Bronchial epithelial cell (primary cell): ENCODE measurements around the gene COX5A. TPM values are rescaled to one million over a fixed set of nuclear protein-coding genes. Genes with fewer than 3 reads are reported as not detected.
A peak's percentile ranks its signal among the peaks of the same experiment; 100 is the strongest.
"Not testable (repeated sequence)": the region's sequence is repeated elsewhere in the genome, so short reads cannot be mapped to it uniquely, and the experiment has no call there.

Experiments
- DNase-seq: peaks from one replicate; pipeline ENCODE4 v3.0.0-alpha.2; 2010; ENCODE audit warnings: low read depth
- FAIRE-seq: peaks from 2 replicates; lab custom pipeline; 2011; peaks lifted over from hg19 to GRCh38; lab: Jason Lieb, UNC
- H3K27me3 ChIP-seq: 2 replicates; pipeline ENCODE4 v1.5.1; 2011; ENCODE audit warnings: low read length; ENCODE audit not compliant: control insufficient read depth, insufficient read depth
- H3K36me3 ChIP-seq: 2 replicates; pipeline ENCODE4 v1.5.1; 2011; ENCODE audit warnings: low read length; ENCODE audit not compliant: control insufficient read depth, insufficient read depth
- H3K4me3 ChIP-seq: 2 replicates; pipeline ENCODE4 v1.5.1; 2011; ENCODE audit warnings: mild to moderate bottlenecking, low read depth, low read length, control low read depth
- CTCF ChIP-seq: IDR thresholded peaks from 2 replicates; pipeline ENCODE4 v1.5.1; 2011; ENCODE audit warnings: mild to moderate bottlenecking, moderate library complexity, low read length, control low read depth, inconsistent platforms; ENCODE audit not compliant: insufficient read depth, severe bottlenecking
- total RNA-seq: library from RNA; depleted of rRNA; stranded (reverse); fragments of >200 nt; gene quantifications from 2 replicates; pipeline ENCODE4 v1.2.1, GENCODE V29; 2014

Gene COX5A
- total RNA-seq, 1 donor from 2014 or later, result 66.6 TPM

DNA sequence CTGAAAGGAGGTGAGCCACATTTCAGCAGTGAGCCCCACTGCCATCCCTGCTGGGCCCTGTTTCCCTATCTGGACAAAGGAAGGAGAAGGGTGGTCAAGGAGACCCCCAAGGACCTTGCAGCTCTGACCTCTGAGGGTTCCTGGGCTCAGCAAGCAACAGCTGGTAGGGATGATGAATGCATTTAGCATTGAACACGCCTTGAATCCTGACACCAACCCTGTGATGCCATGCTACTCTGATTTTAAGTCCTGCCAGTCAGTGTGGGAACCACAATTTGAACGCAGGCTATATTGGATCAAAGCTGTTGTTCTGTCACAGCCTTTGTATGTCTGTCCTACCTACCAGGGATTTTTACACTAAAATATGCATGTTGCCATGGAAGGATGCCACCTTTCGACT, 41.6 kb downstream of the COX5A start:
- no peaks in the 10 kb centered on the region for H3K27me3 ChIP-seq
- FAIRE-seq, result no peak
- H3K4me3 ChIP-seq, result no peak overlapping the region
- TF ChIP-seq CTCF, result no peak
- peaks cover 21% of the 10 kb centered on the region for H3K36me3 ChIP-seq
- DNase-seq, result no peak

DNA sequence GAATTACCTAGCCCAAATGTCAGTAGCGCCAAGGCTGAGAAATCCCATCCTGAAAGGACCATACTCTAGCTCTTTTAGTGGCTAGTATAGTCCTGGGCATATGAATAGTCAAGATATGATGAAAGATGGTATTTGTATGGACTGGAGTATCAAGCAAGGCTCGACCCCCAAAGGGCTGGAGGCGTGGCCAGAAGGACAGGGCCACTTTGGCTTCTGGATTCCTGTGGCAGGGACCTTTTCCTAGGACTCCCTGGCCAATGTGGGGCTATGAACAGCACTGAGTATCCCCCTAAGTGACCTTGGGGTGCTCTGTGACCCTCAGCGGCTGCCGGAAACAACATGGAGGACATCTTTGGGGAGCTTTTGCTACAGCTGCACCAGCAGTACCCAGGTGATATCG, 42.0 kb downstream of the COX5A start:
- Histone ChIP-seq H3K4me3 (no peak overlapping the region), H3K36me3 (peaks cover 23% of the 10 kb centered on the region), H3K27me3 (no peaks in the 10 kb centered on the region)
- TF ChIP-seq CTCF, result no peak
- no peak for FAIRE-seq
- no peak for DNase-seq

GRCh38 chr15:74894383-74894782, 43.5 kb downstream of the COX5A start:
- peaks cover 12% of the 10 kb centered on the region for H3K36me3 ChIP-seq
- not testable (repeated sequence) for FAIRE-seq, H3K27me3 ChIP-seq, DNase-seq, H3K4me3 ChIP-seq

DNA sequence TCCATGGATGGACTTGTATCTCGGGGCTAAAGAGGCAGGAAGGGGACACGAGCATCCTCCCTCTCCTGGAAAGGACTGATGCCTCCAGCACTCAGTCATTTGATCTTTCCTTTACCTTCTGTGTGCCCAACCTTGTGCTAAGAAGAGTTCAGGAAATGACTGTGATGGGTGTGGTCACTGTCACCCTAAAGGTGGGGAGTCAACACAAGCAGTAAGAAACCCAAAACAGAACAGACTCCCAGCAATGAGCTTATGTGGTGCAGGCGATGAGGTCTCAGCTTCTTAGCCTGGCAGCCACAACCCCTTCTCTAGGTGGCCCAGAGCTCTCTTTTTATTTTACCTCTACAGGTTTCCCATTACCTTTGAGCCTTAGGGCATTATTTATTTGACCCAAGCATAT, 44.2 kb downstream of the COX5A start:
- DNase-seq, result no peak
- TF ChIP-seq CTCF, result no peak
- Histone ChIP-seq H3K4me3 (no peak overlapping the region), H3K36me3 (peaks cover 12% of the 10 kb centered on the region), H3K27me3 (no peaks in the 10 kb centered on the region)
- no peak for FAIRE-seq

DNA sequence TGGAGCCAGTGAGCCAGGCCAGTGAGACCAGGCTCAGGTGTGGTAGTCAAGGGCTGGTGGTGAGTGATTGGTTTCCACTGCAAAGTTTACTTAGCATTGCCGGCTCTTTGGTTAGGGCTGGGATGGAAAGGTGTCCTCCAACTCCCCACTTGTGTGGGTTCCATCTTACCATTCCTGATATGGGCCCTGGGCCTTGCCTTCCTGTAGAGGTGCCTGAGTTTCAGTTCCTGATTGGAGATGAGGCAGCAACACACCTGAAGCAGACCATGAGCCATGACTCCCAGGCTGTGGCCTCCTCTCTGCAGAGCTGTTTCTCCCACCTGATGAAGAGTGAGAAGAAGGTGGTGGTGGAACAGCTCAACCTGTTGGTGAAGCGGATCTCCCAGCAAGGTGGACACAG, 44.9 kb downstream of the COX5A start:
- no peak for TF ChIP-seq CTCF
- FAIRE-seq (no peak), DNase-seq (no peak)
- H3K4me3 ChIP-seq, result no peak overlapping the region
- H3K36me3 ChIP-seq, result peaks cover 12% of the 10 kb centered on the region
- no peaks in the 10 kb centered on the region for H3K27me3 ChIP-seq

GRCh38 chr15:74892313-74892712, 45.6 kb downstream of the COX5A start:
- DNase-seq, result peak; percentile 56
- no peak for FAIRE-seq
- Histone ChIP-seq H3K27me3 (no peaks in the 10 kb centered on the region), H3K4me3 (no peak overlapping the region), H3K36me3 (peaks cover 12% of the 10 kb centered on the region)
- peak; percentile 12 for TF ChIP-seq CTCF
